GM19438 (cell line): ENCODE measurements around the gene ITIH3.
"Not testable (repeated sequence)": the region's sequence is repeated elsewhere in the genome, so short reads cannot be mapped to it uniquely, and the experiment has no call there.

ENCODE experiments used
- ATAC-seq: cut with Tn5 transposase; IDR thresholded peaks from one replicate; pipeline ENCODE4 v1.9.1; 2021; ENCODE audit warnings: low read depth; ENCODE audit not compliant: unreplicated experiment

ITIH3 gene, protein sequence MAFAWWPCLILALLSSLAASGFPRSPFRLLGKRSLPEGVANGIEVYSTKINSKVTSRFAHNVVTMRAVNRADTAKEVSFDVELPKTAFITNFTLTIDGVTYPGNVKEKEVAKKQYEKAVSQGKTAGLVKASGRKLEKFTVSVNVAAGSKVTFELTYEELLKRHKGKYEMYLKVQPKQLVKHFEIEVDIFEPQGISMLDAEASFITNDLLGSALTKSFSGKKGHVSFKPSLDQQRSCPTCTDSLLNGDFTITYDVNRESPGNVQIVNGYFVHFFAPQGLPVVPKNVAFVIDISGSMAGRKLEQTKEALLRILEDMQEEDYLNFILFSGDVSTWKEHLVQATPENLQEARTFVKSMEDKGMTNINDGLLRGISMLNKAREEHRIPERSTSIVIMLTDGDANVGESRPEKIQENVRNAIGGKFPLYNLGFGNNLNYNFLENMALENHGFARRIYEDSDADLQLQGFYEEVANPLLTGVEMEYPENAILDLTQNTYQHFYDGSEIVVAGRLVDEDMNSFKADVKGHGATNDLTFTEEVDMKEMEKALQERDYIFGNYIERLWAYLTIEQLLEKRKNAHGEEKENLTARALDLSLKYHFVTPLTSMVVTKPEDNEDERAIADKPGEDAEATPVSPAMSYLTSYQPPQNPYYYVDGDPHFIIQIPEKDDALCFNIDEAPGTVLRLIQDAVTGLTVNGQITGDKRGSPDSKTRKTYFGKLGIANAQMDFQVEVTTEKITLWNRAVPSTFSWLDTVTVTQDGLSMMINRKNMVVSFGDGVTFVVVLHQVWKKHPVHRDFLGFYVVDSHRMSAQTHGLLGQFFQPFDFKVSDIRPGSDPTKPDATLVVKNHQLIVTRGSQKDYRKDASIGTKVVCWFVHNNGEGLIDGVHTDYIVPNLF

DNA sequence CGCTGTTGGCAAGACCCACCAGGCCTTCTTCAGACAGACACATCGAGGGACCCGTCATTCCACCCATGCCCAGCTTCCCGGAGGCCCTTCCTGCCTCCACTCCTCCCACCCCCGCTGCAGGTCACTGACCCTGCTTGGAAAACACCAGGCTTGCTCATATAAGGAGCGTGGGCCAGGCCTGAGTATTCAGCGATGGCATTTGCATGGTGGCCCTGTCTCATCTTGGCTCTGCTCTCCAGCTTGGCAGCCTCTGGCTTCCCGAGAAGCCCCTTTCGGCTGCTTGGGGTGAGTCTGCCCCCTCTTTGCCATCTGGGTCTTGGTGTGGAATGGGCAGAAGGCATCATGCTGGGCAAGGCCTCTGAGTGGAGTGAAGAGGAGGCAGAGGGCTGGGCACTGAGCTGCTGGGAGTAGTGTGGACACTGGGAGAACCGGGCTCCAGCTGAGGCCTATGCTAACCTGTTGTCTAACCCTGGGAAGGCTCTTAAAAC lies at the start of gene ITIH3:
TSS of gene ITIH3 (plus strand) at position 185 of the 488 bp plus-strand sequence. CDS start at position 193, 8 bp downstream.
- ATAC-seq, result no peak

DNA sequence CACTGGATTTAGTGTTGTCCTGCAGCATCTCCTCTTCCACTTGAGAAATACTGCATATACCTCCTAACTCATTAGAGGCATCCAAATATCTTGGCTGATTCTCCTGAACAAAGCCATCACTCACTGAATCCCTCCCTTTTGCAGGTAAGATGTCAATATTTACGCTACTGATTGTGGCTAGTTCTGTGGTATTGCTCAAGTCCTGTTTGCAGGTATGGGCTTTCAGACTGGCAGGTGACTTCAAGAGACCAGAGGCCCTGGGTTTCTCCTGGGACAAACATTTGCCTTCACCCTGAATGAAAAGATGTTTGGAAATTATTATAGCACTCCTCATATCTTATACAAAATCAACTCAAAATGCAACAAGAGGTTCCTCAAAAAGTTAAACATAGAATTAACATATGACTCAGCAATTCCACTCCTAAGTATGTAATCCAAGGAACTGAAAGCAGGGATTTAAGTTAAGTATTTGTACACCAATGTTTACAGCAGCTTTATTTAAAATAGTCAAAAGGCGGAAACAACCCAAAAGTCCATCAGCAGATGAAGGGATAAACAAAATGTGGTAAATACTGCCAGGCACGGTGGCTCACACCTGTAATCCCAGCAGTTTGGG lies 42.4 kb upstream of the ITIH3 start:
- no peak for ATAC-seq

DNA sequence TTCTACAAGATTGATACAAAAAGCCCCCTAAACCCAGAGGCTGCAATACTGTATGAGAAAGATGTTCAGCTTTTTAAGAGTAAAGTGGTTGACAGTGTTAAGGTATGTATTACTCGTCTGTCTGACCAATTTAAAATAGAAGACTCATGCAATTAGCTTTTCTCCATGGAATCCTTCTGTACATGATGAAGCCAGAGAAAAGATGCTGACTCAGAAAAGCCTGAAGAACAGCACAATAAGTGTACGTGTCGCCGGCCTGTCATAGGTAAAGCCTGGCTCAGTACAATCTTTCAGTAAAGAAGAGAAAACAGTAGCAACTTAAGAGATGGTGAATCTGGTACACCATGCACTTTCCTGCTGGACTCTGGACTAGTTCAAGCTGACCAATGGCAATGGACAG lies 40.2 kb upstream of the ITIH3 start:
- no peak for ATAC-seq

DNA sequence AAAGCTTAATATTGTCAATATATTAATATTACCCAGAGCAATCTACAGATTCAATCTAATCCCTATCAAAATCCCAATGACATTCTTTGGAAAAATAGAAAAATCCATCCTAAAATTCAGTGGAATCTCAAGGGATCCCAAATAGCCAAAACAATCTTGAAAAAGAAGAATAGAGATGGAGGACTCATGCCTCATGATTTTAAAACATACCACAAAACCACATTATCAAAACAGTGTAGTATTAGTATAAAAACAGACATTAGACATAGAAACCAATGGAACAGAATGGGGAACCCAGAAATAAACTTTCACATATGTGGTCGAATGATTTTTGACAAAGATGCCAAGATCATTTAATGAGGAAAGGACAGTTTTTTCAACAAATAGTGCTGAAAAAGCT lies 38.5 kb upstream of the ITIH3 start:
- no peak for ATAC-seq

DNA sequence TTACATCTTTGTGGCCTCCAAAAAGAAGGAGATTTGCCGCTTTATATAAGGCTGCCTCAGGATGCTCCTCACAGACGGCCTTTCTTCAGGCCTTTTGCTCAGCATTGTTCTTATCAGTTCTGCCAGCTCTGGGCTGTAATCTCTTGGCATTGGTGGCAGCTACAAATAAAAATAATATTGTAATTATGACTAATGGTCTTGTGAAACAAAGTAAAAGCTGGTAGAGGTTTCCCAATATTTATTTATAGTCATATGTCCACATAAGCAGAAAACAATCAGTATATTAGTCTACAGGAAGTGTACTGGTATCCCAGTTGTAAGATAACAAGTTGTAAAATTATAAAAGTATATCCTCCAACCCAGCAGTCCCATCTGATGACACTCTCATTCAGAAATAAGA lies 31.1 kb upstream of the ITIH3 start:
- no peak for ATAC-seq

DNA sequence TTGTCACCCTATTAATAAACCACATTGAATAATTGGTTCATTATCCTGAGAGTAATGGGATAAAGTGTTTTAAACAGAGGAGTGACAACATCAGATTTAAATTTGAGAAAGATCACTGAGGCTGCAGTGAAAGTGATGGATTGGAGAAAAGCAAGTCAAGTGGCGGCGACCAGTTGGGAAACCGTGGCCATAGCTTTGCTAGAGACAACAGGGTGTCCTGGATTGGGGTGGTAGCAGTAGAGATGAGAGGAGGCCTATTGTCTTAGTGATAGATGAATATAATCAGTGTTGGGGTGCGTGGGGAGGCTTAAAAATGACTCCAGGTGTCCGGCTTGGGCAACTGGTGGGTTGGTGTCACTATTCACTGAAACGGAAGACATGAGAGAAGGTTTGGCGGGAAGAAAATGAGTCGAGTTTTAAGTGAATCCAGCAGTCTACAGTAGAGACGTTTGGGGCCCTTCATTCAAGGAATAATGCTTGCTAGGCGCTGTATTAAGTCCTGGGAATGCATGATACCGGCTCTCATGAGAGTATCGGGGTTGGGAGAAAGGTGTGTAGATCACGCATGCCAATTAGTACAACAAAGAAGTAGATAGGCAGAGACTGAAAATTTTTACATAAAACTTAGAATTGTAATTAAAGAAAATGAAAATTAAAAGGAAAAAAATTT lies 24.7 kb upstream of the ITIH3 start:
- ATAC-seq, result no peak

DNA sequence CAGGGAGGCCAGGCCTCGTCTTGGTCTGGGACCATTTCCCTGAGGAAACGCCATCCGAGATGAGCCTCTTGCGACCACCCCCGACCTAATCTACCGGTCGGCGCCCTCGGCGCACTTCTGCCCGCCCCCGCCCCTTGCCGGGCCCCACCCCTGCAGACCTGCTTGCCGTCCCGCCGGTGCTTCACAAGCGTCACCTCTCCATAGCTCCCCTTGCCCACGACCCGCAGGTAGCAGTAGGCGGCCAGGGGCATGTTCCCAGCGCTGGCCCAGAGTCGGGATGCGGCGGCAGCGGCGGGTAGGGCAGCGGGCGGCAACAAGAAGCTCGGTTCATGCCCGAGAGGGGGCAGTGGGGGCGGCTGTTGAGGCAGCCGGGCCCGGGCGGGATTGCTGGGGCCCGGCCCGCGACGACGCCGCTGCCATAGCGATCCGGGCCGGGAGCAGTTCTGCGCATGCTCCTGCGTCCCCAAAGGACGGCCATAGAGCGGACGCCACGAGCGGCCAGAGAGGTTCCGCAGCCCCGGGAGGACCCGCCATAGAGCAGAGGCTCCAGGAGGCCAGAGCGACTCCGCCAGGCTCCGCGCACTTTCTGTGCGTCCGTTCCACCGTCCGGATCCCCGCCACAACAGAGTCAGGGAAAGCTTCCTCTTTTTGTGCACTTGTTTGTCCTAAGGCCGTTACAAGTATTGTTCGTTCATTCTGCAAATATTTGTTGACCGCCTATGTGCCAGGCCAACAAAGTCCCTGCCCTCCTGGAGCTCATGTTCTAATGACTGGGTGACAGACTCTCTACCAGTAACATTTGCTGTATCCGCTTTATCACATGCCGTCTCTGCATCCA lies 23.9 kb upstream of the ITIH3 start, which contains the start of gene NEK4:
TSS of gene NEK4 (minus strand) at position 445 of the 838 bp plus-strand sequence. CDS start at position 251, 194 bp downstream.
- peak; percentile 97 for ATAC-seq

DNA sequence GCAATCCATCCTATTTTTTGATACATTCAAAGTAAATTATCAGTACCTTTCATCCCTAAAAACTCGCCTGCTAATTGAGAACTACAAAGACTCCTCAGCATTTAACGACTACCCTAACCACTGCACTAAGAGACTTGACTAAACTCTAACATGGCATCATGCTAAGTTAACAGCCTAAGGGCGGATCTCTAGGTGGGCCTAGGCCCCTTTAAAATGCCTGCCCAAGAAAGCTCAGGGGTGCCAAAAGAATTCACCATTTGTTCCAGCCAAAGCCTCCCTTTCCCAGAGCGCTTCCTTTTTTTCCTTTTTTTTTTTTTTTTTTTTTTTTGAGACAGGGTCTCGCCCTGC lies 23.3 kb upstream of the ITIH3 start:
- ATAC-seq, result no peak

DNA sequence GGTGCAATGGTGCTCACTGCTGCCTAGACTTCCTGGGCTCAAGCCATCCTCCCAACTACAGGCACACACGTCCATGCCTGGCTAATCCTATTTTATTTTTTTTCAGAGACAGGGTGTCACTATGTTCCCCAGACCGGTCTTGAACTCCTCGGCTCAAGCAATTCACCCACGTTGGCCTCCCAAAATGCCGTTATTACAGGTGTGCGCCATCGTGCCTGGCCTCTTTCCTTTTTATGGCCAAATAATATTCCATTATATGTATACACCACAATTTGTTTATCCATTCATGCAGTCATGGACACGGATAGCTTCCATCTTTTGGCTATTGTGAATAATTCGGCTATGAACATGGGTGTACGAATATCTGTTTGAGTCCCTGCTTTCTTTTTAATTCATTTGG lies 22.9 kb upstream of the ITIH3 start:
- no peak for ATAC-seq

DNA sequence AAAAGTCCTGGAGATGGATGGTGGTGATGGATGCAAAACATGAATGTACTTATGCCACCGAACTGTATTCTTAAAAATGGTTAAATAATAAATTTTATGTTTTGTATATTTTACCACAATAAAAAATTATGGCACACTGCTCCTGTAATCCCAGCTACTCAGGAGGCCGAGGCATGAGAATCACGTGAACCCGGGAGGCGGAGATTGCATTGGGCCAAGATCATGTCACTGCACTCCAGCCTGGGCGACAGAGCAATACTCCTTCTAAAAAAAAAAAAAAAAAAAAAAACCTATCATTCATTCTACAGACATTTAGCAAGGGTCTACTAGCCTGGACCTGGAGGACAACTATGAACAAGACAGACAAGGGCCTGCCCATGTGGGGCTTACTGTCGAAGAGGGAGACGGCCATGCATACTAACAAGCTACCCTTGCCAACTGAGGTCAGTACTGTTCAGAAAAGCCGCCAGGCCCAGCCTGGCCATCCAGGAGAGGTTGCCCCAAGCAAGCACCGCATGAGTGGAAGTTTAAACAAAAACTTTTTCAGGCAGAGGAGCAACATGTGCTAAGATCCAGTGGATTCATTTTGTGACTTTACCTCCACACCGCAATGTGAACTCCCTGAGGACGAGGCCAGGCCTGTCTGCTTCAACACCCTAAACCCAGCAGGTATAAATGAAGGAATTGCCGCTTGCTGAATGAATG lies 21.1 kb upstream of the ITIH3 start:
- no peak for ATAC-seq

DNA sequence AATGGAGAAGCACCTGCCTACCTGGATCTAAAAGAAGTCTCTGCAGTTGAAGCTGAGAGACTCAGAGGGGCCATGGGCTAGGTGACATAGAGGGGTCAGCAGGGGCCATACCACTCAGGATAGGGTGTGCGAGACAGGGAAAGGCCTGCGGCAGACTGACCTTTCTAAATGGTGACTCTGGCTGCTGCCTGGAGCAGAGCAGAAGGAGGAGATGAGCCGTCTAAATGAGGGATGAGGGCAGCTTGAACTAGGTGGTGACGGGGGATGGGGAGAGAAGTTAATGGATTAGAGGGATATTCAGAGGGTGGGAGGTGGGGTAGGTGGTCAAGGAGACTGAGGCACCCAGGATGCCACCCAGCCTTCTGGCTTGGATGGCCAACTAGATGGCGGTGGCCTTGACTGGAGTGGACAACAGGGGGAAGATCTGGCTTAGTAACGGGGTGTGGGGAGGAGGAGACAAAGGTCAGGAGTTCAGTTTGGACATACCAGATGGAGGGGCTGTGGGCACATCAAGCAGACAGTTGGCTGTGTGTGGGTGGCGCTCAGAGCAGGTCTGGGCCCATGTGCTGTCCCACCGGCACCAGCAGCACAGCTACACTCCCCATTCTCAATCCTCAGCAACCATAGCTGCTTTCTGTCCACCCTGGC lies 20.4 kb upstream of the ITIH3 start:
- no peak for ATAC-seq

DNA sequence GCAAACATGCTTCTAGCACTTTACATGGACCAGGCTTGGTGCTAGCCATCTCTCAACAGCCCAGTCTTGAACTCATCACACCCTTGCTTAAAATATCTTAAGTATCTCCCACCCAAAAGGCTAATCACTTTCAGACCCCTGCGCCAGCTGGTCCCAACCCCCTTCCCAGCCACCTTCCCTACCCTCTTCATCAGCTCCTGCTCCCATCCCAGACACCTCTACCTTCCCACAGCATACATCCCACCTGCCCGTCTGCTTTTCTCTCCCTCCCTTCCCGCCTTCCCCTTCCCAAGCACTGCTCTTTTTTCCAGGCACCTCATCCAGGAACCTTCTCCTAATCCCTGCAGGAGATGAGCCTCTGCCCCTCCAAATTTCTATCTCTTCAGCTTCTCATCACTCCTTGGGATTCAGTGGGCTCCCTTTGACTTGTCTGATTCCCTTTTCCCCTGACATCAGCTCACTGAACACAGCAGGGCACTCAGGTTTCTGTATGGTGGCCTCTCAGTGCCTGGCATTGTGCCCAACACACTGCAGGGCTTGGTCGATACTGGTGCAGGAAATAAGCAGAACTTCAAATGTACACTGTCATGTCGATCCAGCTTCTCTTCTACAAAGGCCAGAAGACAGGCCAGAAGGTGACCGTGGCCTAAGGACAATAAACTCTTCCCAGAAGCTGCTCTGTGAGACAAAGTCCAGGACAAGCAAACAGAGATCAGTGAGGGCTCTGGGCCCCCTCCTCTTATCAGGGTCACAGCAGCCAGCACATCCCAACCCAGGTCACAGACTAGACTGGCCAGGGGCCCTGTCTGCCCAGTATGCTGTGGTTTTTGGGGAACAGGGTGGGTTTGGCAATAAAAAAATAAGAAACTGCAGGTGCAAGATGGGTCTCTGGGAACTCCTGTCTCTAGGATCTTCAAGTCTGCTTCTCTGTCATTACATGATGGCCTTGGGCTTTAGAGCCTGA lies 19.4 kb upstream of the ITIH3 start:
- ATAC-seq, result no peak

DNA sequence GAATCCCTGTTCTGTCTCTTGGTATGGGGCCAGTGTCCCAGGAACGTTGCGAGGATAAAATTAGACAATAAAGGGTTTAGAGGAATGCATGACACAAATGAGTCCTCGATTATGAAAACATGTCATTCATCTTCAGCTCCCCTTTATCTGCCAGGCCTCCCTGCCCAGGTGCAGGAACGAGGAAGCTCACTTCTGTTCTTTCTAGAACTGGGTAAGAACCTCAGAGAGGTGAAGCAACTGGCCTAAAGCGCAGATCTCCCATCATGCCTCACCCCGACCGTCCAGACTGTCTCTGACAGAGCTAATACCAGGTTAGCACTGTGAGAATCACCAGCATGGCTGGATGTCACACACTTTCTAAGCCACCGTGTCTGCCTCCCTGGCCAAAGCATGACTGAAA lies 18.7 kb upstream of the ITIH3 start:
- no peak for ATAC-seq

DNA sequence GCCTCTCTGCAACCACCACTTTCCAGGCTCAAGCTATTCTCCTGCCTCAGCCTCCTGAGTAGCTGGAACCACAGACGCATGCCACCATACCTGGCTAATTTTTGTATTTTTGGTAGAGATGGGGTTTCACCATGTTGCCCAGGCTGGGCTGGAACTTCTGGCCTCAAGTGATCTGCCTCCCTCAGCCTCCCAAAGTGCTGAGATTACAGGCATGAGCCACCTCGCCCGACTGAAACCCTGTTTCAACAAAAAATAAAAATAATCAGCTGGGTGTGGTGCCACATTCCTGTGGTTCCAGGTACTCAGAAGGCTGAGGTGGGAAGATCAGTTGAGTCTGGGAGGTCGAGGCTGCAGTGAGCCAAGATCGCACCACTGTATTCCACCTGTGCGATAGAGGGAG lies 18.1 kb upstream of the ITIH3 start:
- not testable (repeated sequence) for ATAC-seq

DNA sequence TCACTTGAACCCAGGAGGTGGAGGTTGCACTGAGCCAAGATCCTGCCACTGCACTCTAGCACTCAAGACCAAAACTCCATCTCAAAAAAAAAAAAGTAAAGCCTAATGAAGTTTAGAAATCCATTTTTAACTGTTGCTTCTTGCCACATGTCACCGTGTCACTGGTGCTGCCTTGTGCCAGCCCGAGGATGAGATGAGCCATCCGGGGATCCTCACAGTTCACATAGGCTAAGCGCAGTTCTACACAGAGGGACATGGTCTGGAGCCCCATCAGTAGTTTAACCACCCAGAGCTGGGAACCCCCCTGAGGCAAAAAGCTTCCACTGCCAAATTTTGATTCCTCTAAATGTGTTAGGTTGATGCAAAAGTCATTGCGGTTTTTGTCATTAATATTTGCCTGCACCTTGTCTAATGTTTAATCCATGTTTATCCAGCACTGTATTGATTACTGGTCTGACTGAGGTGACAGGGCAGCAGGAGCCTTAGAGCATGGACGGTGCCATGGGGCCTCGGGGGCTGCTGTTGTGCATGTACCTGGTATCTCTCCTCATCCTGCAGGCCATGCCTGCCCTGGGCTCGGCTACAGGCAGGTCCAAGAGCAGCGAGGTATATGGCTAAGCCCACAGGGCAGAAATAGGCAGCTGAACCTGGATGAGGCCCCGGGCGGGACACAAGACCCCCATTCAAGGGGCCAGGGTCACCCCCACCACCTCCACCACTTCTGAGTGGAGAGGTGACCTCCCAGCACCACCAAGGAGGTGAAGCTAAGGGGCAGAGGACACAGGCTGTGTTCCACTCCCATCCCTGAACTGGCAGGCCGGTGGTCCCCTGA lies 17.3 kb upstream of the ITIH3 start, which contains the start of gene ITIH1:
TSS of gene ITIH1 (plus strand) at position 473 of the 832 bp plus-strand sequence. CDS start at position 490, 17 bp downstream.
- ATAC-seq, result no peak
